Left kidney (tissue), 2 donors: ENCODE results near the gene KCNH1. TPM values are rescaled to one million over a fixed set of nuclear protein-coding genes. Genes with fewer than 3 reads are reported as not detected.

Source experiments
- DNase-seq: peaks from one replicate; pipeline ENCODE4 v3.0.0-alpha.2; 2013
- polyA plus RNA-seq: library from polyadenylated mRNA; unstranded; fragments of 120-200 nt; gene quantifications from one replicate; pipeline ENCODE4 v1.2.1, GENCODE V29; 2013; ENCODE audit not compliant: insufficient read length

KCNH1 gene
- polyA plus RNA-seq, 1 donor = 0.47 TPM

DNA sequence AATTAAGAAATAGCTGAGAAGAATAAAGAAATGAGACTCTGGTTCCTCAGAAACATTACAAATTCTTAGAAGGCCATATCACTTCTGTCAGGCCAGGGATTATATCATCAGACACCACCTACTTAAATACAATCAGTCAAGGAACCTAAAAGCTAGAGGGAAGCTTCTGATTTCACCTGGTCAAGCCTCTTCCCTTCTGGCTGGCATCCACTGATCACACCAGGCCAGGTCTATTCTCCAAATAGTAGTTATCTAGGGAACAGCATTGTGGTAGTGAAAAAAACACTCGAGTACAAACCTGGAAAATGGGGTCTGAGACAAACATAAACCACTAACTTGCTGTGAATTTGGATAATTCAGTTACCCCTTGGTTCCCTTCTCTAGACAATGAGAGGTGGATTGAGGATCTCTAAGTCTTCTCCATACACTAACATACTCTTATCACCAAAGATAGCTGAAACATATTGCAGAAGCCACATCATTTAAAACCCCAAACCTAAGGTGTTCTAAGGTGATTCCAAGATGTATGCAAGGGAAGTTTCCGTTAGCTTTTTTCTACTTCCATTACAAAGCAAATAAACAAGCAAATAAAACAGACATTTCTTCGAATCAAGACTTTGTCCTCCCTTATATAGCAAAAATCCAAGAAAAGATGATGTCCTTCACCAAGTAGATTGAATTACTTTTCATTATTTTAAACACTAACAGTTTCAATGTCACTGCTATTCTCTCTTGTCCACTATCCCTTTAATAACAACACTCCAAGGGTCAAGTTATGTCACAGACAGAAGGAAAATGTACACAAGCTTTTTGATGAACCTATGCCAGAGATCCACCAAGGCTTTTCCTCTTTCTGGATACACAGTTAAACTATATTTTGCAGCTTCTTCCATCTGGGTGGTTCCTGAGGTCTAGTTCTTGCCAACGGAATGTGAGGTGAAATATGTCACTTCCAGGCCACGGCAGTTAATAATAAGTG is 212.9 kb downstream of the KCNH1 start:
- DNase-seq = no peak

- no peak for DNase-seq
Measured at GRCh38 chr1:210920258-210920657, 213.7 kb downstream of the KCNH1 start.

DNA sequence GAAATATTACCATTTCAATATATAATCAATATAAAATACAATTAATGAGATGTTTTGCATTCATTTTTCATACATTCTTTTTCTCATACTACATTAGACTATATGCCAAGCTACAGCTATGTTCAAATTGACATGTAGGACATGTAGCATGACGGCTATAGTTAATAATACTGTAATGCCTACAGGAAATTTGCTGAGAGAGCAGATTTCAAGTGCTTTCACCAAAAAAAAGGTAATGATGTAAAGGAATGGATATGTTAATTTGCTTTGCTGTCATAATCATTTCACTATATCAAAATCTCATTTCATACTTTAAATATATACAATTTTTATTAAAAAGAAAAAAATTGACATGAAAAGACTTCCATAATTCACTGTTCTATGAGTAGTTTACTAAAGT is 215.1 kb downstream of the KCNH1 start:
- no peak for DNase-seq

- no peak for DNase-seq
Measured at GRCh38 chr1:210917560-210918169, 216.3 kb downstream of the KCNH1 start.

- DNase-seq = no peak
Measured at GRCh38 chr1:210916548-210916947, 217.4 kb downstream of the KCNH1 start.

- DNase-seq = no peak
Measured at GRCh38 chr1:210915890-210916507, 217.9 kb downstream of the KCNH1 start.

DNA sequence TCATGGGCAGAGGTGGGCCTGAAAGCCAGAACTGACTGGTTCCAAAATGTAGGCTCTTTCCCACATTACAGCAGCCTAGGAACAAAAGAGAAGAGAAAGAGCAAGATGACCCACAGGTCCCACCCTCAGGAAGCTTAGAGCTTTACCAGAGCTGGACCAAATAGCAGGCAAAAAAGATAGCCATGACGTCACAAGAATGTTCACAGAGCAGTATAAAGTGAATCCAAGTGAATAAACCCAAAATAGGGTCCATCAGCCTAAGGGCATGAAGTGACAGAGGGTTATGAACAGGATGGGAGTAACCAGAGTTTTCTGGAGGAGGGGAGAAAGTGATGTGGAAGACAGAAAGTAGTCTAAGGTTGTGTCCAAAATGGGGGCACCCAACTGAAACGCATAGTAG is 221.2 kb downstream of the KCNH1 start:
- DNase-seq = no peak

DNA sequence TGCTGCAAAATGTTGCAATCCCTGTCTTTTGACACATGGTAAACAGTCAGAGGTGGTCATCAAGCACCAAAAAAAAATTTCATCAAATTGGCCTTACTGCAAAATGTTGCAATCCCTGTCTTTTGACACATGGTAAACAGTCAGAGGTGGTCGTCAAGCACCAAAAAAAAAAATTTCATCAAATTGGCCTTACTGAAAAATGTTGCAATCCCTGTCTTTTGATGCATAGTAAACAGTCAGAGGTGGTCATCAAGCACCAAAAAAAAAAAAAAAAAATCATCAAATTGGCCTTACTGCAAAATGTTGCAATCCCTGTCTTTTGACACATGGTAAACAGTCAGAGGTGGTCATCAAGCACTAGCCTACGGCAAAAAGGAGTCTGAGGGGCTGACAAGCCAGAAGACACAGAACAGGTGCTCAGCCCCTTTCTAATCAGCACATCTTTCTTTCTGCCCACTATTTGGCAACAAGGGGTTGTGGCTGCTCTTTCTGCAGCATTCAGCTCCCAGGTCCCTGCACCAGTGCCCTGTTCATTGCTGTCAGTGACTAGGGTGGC is 223.8 kb downstream of the KCNH1 start:
- DNase-seq = no peak

- DNase-seq = no peak
Measured at GRCh38 chr1:210908791-210909190, 225.2 kb downstream of the KCNH1 start.

GRCh38 chr1:210908257-210908656 is 225.7 kb downstream of the KCNH1 start:
- DNase-seq = no peak

DNA sequence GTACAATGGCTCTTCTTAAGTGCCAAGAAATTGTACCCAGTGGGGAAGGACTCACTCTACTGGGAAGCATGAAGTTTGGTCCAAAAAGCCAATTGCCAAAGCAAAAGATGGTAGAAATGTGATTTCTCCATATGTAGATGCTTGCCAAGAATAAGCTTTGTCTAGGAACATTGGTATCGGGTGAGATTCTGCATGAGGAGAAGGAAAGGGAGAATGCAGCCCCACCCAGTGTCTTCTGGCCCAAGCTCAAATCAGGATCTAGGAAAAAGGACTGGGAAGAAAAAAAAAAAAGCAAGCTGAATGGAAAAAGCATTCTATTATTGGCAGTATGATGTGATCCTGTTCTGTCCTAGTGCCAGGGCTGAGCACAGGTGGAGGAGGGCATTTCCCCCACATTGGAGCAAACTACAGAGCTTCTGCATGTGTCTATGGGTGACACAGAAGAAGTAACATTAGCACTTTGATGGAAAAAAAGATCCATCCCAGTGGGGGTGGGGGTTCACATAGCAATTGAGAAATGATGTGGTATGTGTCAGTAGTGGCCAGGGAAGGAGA is 226.6 kb downstream of the KCNH1 start:
- no peak for DNase-seq

GRCh38 chr1:210905944-210906453 is 227.9 kb downstream of the KCNH1 start:
- DNase-seq = no peak

DNA sequence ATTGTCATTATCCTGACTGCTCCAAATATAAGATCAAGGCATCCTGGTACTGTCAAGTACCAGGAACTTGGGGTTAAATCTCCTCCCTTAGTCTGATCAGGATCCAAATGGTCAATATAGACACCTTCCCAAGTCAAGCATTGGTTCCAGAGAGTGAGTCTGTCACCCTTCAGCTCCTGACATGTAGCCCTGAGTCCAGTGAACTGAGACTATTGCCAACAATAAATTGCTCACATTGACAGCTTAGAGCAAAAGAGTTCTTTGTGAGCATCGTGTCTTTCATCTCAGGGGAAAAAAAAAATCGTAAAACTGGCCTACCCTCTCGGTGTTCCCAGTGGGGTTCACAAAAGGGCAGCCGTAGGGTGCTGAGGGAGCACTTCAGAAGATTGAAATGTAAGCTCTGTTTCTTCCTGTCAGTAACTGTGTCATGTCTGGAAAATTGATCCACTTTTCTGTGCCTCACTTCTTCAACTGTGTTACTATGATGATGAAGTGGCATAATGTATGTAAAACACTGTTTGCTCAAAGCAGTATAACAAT is 228.5 kb downstream of the KCNH1 start:
- DNase-seq = no peak

- DNase-seq = no peak
Measured at GRCh38 chr1:210901981-210902770, 231.8 kb downstream of the KCNH1 start.

DNA sequence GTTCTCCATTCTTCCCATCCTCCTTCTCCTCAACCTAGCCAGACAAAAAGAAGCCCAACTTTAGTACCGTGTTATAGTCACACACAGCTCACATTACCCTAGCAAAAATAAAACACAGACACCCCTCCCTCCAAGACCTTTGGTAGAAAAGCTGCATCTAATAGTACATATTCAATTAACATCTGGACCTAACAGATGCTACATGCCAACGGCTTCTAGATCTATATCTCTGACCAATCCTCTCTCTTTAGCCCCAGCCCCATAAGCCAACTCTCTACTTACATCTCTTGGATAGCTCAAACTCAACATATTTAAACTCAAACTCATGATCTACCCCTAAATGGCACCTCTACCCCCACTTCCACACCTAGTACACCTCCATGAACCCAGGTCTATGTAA is 233.1 kb downstream of the KCNH1 start:
- no peak for DNase-seq

DNA sequence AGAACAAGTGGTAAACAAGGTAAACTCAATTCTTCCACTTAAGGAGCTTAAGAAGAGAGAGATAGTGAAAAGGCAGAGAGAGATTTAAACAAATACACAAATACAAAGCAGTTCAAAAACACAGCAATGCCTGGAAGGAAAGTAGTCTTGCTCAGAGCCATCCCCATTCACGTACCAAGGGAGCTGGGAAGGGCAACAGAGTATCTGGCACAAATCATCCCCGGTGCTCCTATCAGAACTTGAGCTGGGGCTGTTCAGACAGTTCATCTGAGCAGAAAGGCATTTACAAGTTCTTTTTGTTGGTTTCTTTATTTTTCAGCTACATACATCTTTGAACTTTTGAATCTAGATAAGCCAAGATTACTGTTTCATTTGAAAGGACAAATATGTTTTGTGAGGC is 233.9 kb downstream of the KCNH1 start:
- DNase-seq = no peak

DNA sequence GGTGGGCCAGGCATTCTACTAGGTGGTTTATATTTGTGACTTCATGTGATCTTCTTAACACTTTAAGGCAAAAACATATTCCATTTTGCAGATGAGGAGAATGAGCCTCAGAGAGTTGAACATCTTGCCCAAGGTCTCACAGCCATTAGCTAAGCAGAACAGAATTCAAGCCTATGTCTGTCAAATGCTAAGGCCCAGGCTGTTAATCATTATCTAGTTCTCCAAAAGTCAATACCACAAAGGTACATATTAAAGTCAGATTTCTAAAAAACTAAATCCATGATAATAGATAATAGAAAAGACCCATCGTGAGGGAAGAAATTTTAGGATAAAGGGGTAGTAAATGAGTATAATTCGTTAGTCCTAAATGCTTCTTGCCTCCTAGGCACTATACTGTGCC is 234.3 kb downstream of the KCNH1 start:
- DNase-seq = no peak

DNA sequence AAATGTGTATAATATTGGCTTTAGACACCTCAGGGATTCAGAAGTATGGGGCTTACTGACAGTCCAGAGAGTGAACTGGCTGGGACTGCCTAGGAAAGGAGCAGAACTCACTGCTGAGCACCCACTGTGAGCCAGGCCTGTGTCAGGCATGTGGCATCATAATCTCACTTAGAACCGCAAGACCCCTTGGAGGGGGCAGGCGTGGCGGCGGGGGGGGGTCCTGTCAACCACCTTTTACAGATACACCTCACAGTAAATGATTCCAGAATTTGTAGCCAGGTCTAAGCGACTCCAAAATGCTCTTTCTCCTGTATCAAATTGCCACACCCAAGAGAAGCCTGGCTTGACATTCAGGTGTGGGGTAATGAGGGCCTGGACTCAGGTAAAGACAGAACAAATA is 235.5 kb downstream of the KCNH1 start:
- DNase-seq = no peak

DNA sequence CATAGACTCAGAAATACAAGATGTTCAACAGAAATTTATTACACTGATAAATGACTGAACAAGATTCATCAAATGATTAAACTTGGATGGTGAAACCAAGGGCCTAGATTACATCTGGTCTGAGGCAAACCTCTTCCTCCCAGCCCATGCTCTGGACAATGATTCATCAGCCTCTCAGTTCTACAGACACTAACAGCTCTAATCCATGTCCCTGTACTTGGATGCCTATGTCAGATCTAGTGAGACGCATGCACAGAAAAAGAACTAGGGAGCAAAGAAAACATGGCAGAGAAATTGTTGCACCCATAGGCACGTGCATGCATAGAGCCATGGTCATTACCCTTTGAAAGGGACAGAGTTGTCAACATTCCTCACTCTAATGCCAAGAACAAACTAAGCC is 250.1 kb downstream of the KCNH1 start:
- DNase-seq = no peak

DNA sequence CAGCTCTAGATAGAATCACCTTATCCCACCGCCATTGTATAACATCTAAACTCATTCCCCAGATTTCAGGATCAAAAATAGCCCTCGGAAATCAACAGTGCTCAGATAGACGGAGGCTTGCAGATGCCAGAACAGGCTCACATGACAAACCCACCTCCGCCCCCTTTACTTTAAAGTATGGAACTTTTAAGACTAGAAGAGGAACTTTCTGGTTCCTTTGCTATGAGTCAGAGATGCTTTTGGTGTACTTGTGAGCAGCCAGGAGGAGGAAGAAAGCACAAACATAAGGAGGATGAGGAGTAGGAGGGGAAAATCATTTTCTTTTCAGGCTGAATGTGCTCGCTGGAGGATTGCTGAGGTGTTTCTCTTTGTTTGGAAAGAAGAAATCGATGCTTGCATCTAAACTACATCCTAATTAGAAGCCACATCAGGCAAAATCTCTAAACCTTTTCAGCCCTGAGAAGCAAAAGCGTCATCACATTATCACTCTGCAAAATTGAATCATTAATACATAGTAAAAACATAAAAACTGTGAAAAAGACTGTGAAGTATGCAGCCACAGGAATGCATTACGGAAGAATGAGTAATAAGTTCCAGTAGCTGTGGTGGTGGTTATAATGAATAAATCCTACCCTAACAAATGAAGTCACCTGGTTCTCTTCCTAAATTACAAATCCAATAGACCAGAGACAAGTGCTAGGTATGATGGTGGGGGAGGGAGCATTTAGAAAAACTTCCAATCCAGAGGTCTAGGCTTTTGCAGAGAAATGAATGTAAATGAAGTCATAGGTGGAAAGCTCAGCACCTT is 251.3 kb downstream of the KCNH1 start:
- DNase-seq = no peak
